Psoas muscle (tissue), 8 donors: ENCODE measurements around the gene PCNX2. TPM values are rescaled to one million over a fixed set of nuclear protein-coding genes. Genes with fewer than 3 reads are reported as not detected.

Experiments
- ATAC-seq, 4 donors: fragments of 200-7000 bp; cut with Tn5 transposase; one replicate each; pipeline ENCODE4 v1.9.1; 2020; ENCODE audit warnings: moderate library complexity in 3 of 4, mild to moderate bottlenecking in 2 of 4
- DNase-seq, 2 donors: peaks; one replicate each; pipeline ENCODE4 v3.0.0-alpha.2; 2020
- H3K27ac ChIP-seq: fragments of 200-600 bp; one replicate; pipeline ENCODE4 v1.8.0; 2022
- H3K27me3 ChIP-seq, 3 donors: fragments of 200-600 bp in 1 of 3; one replicate each; pipeline versions ENCODE4 v1.6.1 to v1.8.0; 2013 to 2022; ENCODE audit warnings: low read length in 2 of 3, mild to moderate bottlenecking in 2 of 3, moderate library complexity in 1 of 3; ENCODE audit not compliant: insufficient read depth in 3 of 3
- H3K36me3 ChIP-seq, 2 donors: fragments of 200-600 bp in 1 of 2; one replicate each; pipeline versions ENCODE4 v1.6.1 to v1.8.0; 2013 to 2022; ENCODE audit warnings: low read depth in 1 of 2, mild to moderate bottlenecking in 1 of 2, moderate library complexity in 1 of 2; ENCODE audit not compliant: insufficient read depth in 1 of 2
- H3K4me1 ChIP-seq: fragments of 200-600 bp; one replicate; pipeline ENCODE4 v1.8.0; 2022
- H3K4me3 ChIP-seq: fragments of 200-600 bp; one replicate; pipeline ENCODE4 v1.8.0; 2022; ENCODE audit warnings: mild to moderate bottlenecking
- H3K9me3 ChIP-seq: fragments of 200-600 bp; one replicate; pipeline ENCODE4 v1.8.0; 2022
- CTCF ChIP-seq: fragments of 200-600 bp; IDR thresholded peaks from one replicate; pipeline ENCODE4 v1.8.0; 2022; ENCODE audit warnings: antibody characterized with exemption
- WGBS, 3 donors: extraction: QIAGEN DNeasy Blood & Tissue Kit; methylation state at CpG; one replicate each; pipeline versions ENCODE4 v1.1.6 to v1.1.7; 2013; 5-methylcytosine and 5-hydroxymethylcytosine counted together
- intact Hi-C, 2 donors: fragments of 100-400 bp; cut with DNase I; formaldehyde crosslinking; loops; one replicate each; pipeline versions ENCODE4 v1.11.0 to v1.14.2; 2022
- polyA plus RNA-seq, 3 donors: library from polyadenylated mRNA; stranded (reverse); fragments of 200-250 nt; gene quantifications; one replicate each; pipeline ENCODE4 v1.2.3, GENCODE V29; 2013
- total RNA-seq, 4 donors: library from RNA; stranded (reverse); fragmentation: NEBNext Ultra II Directional in 2 of 4; extraction: Animal tissue kit (Norgen Biotek cat#: 25700) in 2 of 4; gene quantifications; one replicate each; pipeline versions ENCODE4 v1.2.1 to v1.2.4, GENCODE V29; 2021 to 2023
- donor health status: healthy with polysubstance abuse.
- donor health status: DM: no; HTN: no; CAD: no; lungs with moderate emphysema.
- donor health status: Bipolar disorder and iron deficiency.
- donor health status: healthy.
- donor health status: DM: yes; HTN: yes; CAD: no.
- donor health status: DM: no; HTN: no; CAD: no.
- donor health status: DM: no; HTN: no; CAD: no.
- donor health status: DM: yes; HTN: yes; CAD: no.

PCNX2 gene
- total and polyA plus RNA-seq, 7 donors = 0.16 to 1.1 (median 0.54) TPM

GRCh38 chr1:232956081-232956480, 339.4 kb downstream of the PCNX2 start:
- Histone ChIP-seq H3K36me3 (peaks cover 7 to 45% of the 10 kb centered on the region in 2 donors), H3K27ac (no peak overlapping the region), H3K4me3 (no peak overlapping the region), H3K27me3 (no peaks in the 10 kb centered on the region), H3K9me3 (no peaks in the 10 kb centered on the region), H3K4me1 (peaks cover 13% of the 10 kb centered on the region)
- intact Hi-C loops = loop anchor here in 1 of 2 donors (10.0 kb wide), 1 partner anchor 321 kb away; the partner anchor contains the start of gene SIPA1L2
- ATAC-seq (no peak), DNase-seq (no peak)
- TF ChIP-seq CTCF = no peak
- 93 to 96% (median 96%) methylated on average over 6 of the region's 6 CpGs for WGBS, 3 donors

DNA sequence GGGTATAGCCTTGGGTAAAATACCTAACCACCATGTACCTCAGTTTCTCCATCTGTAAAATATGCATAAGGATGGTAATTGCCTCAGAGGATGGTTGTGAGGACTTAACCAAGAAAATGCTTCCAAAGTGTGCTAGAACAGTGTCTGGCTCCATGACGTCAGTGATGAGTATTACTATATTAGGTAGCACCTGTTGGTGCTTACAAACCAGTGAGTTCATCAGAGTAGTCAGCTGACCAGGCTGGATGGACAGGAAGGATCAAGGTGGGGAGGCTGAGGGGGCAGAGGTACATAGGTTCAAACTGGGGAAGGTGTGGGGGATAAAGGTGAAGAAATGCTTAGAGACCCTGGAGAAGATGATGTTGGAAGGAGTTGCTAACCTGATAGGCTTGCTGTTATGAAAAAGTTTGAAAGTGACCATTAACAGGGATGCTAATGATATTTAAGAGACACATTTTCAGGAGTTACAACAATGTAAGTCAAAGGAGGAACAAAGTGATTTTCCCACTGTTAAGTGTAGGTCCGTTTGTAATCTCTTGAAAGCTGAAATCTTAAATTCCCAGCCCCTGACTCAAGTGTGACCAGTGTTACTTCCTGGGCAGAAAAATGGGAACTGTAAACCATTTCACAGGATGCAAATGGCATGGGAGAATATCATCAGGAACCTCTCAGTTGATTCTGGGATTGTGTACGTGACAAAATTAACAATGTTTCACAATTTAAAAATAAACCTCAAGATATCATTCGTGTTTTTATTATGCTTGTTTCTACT, 340.7 kb downstream of the PCNX2 start:
- H3K4me3 ChIP-seq = no peak overlapping the region
- WGBS, 3 donors = 75 to 85% (median 77%) methylated on average over 4 of the region's 4 CpGs
- DNase-seq = no peak
- H3K36me3 ChIP-seq = peaks cover 7 to 45% of the 10 kb centered on the region in 2 donors
- no peak for ATAC-seq
- no peaks in the 10 kb centered on the region for H3K27me3 ChIP-seq
- intact Hi-C loops = loop anchor here (5.0 to 10.0 kb wide), 3 partner anchors 147 to 320 kb away; partner anchors contain the start of genes MAP10 (in 1 of the 2) and SIPA1L2 (in 1 of the 2)
- TF ChIP-seq CTCF = no peak
- H3K4me1 ChIP-seq = peaks cover 15% of the 10 kb centered on the region
- no peak overlapping the region for H3K27ac ChIP-seq
- no peaks in the 10 kb centered on the region for H3K9me3 ChIP-seq

DNA sequence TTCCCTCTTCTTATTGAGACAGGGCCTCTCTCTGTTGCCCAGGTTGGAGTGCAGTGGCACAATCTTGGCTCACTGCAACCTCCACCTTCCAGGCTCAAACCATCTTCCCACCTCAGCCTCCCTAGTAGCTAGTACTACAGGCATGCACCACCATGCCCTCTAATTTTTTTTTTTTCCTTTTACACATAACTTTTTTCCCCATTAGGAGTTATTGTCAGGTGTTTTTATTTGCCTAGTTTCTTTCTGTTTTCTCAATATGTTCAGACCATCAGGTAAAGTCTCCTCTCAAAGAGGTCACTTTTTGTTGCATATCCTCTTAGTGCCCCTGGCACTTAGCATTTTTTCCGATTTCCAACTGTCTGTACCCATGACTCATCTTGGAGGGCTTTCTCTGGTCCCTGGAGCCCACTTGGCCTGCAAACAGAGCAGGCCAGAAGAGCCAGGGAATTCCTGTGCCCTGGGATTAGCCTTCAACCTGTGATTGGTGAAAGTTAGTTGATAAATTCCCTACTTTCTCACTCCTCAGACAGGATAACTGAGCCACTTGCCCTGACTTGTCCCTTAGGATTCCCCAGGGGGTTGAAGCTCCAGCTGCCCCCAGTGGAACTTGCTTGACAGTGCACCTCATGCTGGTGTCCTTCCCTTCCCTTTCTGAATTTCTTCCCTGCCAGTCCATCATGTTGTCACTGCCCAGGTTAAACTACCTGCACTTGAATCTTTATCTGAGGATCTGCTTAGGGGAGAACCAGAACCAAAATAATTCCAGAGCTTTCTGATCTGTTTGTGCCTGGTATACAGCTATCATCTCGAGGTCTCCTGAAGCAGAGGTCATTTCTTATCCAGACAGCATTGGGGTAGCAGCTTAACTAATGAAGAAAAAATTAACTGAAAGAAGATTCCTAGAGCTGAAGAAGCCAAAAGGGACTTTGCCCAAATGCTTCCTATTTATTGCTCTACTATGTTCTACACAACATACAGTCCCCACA, 342.7 kb downstream of the PCNX2 start:
- Histone ChIP-seq H3K36me3 (peaks cover 2 to 26% of the 10 kb centered on the region in 2 donors), H3K9me3 (no peaks in the 10 kb centered on the region), H3K27me3 (no peaks in the 10 kb centered on the region), H3K27ac (peak overlapping the region; percentile 93), H3K4me1 (peaks cover 19% of the 10 kb centered on the region), H3K4me3 (no peak overlapping the region)
- TF ChIP-seq CTCF = peak; percentile 64
- ATAC-seq (peak; percentile 51 to 70 (median 56)), DNase-seq (peak in 1 of 2 donors; percentile 56)
- WGBS, 3 donors = 67 to 81% (median 77%) methylated on average over 2 of the region's 2 CpGs
- intact Hi-C loops = loop anchor here (5.0 to 10.0 kb wide), 3 partner anchors 146 to 318 kb away; partner anchors contain the start of genes MAP10 (in 1 of the 2) and SIPA1L2 (in 1 of the 2)

- no peak for TF ChIP-seq CTCF
- peaks cover 19% of the 10 kb centered on the region for H3K4me1 ChIP-seq
- no peaks in the 10 kb centered on the region for H3K27me3 ChIP-seq
- intact Hi-C loops = loop anchor here (5.0 to 10.0 kb wide), 3 partner anchors 144 to 317 kb away; partner anchors contain the start of genes MAP10 (in 1 of the 2) and SIPA1L2 (in 1 of the 2)
- ATAC-seq (no peak), DNase-seq (no peak)
- H3K9me3 ChIP-seq = no peaks in the 10 kb centered on the region
- peak overlapping the region; percentile 93 for H3K27ac ChIP-seq
- 42 to 48% (median 42%) methylated on average over 1 of the region's 1 CpG for WGBS, 3 donors
- peak overlapping the region; percentile 94 for H3K4me3 ChIP-seq
- peaks cover 0 to 14% of the 10 kb centered on the region in 2 donors for H3K36me3 ChIP-seq
Measured at GRCh38 chr1:232951605-232952004, 343.9 kb downstream of the PCNX2 start.
